GM12864 (cell line): Measurements from ENCODE around the gene HELZ2.

Source experiments
- DNase-seq: peaks from one replicate; pipeline ENCODE4 v3.0.0-alpha.2; 2011; ENCODE audit warnings: low read depth
- H3K4me3 ChIP-seq: 2 replicates; pipeline ENCODE4 v1.5.1; 2011; ENCODE audit warnings: mild to moderate bottlenecking, low read depth, low read length, control low read depth
- TF ChIP-seq, protein P1 (sequence below): IDR thresholded peaks from 2 replicates; pipeline ENCODE4 v1.5.1; 2011; ENCODE audit warnings: low read depth, mild to moderate bottlenecking, moderate library complexity, low read length, control low read depth, inconsistent platforms; ENCODE audit errors: missing control alignments

Gene HELZ2

DNA sequence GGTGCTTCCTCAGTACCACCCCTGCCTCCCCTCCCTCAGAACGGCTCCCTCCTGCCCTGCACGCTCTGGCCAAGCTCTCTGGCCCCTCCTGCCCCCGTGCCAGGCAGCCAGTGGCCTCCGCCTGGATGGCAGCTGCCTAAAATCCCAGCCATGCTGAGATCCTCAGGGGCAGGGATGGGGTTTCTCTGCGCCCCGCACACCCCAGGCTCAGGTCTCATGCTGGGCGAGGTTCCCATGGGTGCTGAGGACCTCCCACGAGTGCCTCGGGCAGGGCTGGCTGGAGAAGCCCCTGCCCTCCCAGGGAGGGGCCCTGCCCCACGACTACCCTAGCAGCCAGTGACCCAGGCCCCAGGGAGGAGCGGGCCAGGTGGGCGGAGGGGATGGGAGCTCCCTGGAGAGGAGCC lies 39.6 kb downstream of the HELZ2 start:
- H3K4me3 ChIP-seq = no peak overlapping the region
- TF ChIP-seq, protein P1, sequence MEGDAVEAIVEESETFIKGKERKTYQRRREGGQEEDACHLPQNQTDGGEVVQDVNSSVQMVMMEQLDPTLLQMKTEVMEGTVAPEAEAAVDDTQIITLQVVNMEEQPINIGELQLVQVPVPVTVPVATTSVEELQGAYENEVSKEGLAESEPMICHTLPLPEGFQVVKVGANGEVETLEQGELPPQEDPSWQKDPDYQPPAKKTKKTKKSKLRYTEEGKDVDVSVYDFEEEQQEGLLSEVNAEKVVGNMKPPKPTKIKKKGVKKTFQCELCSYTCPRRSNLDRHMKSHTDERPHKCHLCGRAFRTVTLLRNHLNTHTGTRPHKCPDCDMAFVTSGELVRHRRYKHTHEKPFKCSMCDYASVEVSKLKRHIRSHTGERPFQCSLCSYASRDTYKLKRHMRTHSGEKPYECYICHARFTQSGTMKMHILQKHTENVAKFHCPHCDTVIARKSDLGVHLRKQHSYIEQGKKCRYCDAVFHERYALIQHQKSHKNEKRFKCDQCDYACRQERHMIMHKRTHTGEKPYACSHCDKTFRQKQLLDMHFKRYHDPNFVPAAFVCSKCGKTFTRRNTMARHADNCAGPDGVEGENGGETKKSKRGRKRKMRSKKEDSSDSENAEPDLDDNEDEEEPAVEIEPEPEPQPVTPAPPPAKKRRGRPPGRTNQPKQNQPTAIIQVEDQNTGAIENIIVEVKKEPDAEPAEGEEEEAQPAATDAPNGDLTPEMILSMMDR = no peak
- DNase-seq = no peak

DNA sequence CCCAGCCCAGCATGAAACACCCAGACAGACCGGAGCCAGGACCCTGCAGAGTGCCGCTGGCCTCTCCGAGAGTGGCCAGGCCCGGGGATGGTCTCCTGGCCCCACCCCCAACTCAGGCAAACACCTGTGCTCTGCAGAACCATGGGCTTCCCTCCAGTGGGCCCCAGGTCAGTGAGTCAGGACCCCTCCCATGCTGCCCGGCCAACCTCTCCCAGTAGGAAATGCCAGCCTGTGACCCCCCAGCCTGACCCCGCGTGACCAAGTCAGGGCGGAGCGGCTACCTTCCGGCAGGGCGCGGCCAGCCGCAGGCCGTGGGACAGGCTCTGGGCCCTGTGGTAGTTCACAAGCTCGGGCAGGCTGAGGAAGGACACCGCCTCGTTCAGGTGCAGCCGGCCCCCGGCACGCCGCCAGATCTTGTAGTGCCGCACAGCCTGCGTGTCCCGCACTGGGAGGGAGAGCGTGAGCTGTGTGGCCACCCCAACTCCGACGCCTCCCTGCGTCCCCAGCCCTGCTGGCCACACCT lies 40.1 kb downstream of the HELZ2 start:
- TF ChIP-seq, protein P1 = no peak
- no peak overlapping the region for H3K4me3 ChIP-seq
- DNase-seq = no peak

DNA sequence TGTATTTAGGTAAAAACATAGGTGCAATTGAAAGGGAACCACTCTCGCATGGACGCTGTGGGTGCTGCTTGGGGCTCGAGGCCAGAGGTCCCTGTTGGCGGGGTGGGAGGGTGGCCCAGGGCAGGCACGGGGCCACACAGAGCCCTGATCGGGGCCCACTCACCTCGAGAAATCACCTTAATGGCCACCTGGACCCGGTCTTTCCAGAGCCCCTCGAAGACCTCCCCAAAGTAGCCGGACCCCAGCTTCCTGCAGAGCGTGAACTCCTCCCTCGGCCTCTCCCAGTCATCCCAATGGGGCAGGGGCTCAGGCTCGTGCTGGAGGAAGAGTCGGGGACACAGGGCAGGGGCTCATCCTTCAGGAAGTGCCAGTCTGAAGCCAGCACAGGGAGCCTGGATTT lies 40.7 kb downstream of the HELZ2 start:
- TF ChIP-seq, protein P1 = no peak
- no peak overlapping the region for H3K4me3 ChIP-seq
- no peak for DNase-seq

DNA sequence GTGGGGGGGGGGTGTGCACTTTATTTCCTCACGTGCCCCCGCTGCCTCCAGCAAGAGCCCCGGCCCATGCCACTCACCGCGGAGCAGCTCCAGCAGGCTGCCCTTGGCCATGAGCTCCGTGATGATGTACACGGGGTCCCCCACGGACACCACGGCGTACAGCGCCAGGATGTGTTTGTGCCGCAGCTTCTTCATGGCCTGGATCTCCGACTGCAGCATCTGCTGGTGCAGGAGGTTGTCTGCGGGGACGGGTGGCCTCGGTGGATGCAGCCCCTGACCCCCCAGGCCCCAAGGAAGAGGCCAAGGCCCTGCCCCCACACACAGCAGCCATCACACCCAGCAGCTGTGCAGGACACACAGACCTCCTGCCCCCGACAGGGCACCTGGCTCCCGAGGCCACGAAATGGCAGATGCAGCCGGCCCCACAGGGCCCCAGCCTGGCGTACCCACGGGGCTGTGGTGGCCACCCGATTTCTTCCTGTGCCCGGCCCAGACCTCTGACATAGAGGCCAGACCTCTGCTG lies 41.5 kb downstream of the HELZ2 start:
- no peak overlapping the region for H3K4me3 ChIP-seq
- TF ChIP-seq, protein P1 = no peak

GRCh38 chr20:63531686-63532448 lies 42.2 kb downstream of the HELZ2 start:
- DNase-seq = no peak
- TF ChIP-seq, protein P1 = no peak
- no peak overlapping the region for H3K4me3 ChIP-seq

More for the DNA sequence above, 41.5 kb downstream of the HELZ2 start:
- no peak for DNase-seq

- DNase-seq = no peak
- no peak overlapping the region for H3K4me3 ChIP-seq
These were observed 43.3 kb downstream of the HELZ2 start for GRCh38 chr20:63530788-63531160.

More at GRCh38 chr20:63530788-63531160, 43.3 kb downstream of the HELZ2 start:
- TF ChIP-seq, protein P1 = no peak
